CD14-positive monocyte (primary cell): Measurements from ENCODE around the gene ADAMTS17. TPM values are rescaled to one million over a fixed set of nuclear protein-coding genes. Genes with fewer than 3 reads are reported as not detected.

Experiments
- DNase-seq, 3 donors: peaks; one replicate each; pipeline ENCODE4 v3.0.0-alpha.2; 2011 to 2022
- H2AFZ ChIP-seq: 2 replicates; pipeline ENCODE4 v1.6.0; 2012; ENCODE audit warnings: mild to moderate bottlenecking, low read depth, low read length, inconsistent platforms; ENCODE audit not compliant: insufficient read depth, poor library complexity, severe bottlenecking
- H3K27ac ChIP-seq, 2 donors: 1 replicate in 1 of 2; 2 replicates in 1 of 2; pipeline ENCODE4 v1.5.1; 2012 to 2013; ENCODE audit warnings: low read length in 2 of 2, control low read depth in 1 of 2, inconsistent platforms in 1 of 2, low read depth in 1 of 2, mild to moderate bottlenecking in 1 of 2
- H3K27me3 ChIP-seq, 2 donors: one replicate each; pipeline versions ENCODE4 v1.6.0 to v1.6.1; 2011 to 2013; ENCODE audit warnings: low read length in 2 of 2; ENCODE audit not compliant: control insufficient read depth in 2 of 2, insufficient read depth in 2 of 2
- H3K36me3 ChIP-seq, 2 donors: replicated peaks in 1 of 2; 1 replicate in 1 of 2; 2 replicates in 1 of 2; pipeline versions ENCODE4 v1.5.1 to v1.6.1; 2012 to 2013; ENCODE audit warnings: low read length in 2 of 2, control low read depth in 1 of 2, inconsistent platforms in 1 of 2, mild to moderate bottlenecking in 1 of 2; ENCODE audit not compliant: insufficient read depth in 2 of 2, control insufficient read depth in 1 of 2
- H3K4me1 ChIP-seq, 2 donors: 1 replicate in 1 of 2; 2 replicates in 1 of 2; pipeline versions ENCODE4 v1.5.1 to v1.6.1; 2012 to 2013; ENCODE audit warnings: low read length in 2 of 2, control low read depth in 1 of 2, inconsistent platforms in 1 of 2, mild to moderate bottlenecking in 1 of 2, moderate library complexity in 1 of 2; ENCODE audit not compliant: insufficient read depth in 2 of 2, control insufficient read depth in 1 of 2
- H3K4me2 ChIP-seq: replicated peaks from 2 replicates; pipeline ENCODE3; 2012; ENCODE audit warnings: low read length, moderate library complexity, mild to moderate bottlenecking; ENCODE audit not compliant: poor library complexity, severe bottlenecking; ENCODE audit errors: extremely low read depth
- H3K4me3 ChIP-seq, 3 experiments: fragments of 200-600 bp in 1 of 3; sonication (generic) in 1 of 3; replicated peaks in 1 of 3; 1 replicate in 2 of 3; 2 replicates in 1 of 3; pipeline ENCODE4 v1.5.1; 2011 to 2013; ENCODE audit warnings: low read length in 3 of 3, mild to moderate bottlenecking in 3 of 3, control low read depth in 2 of 3, low read depth in 2 of 3, inconsistent platforms in 1 of 3, moderate library complexity in 1 of 3
- H3K79me2 ChIP-seq: 2 replicates; pipeline ENCODE4 v1.6.0; 2012; ENCODE audit warnings: mild to moderate bottlenecking, control low read depth, inconsistent platforms, low read length, moderate library complexity; ENCODE audit not compliant: insufficient read depth
- H3K9ac ChIP-seq: 2 replicates; pipeline ENCODE4 v1.6.0; 2017; ENCODE audit warnings: low read length, mild to moderate bottlenecking; ENCODE audit not compliant: insufficient read depth, poor library complexity, severe bottlenecking
- H3K9me3 ChIP-seq, 2 donors: replicated peaks in 1 of 2; 1 replicate in 1 of 2; 2 replicates in 1 of 2; pipeline versions ENCODE4 v1.5.1 to v1.6.1; 2012 to 2013; ENCODE audit warnings: low read length in 2 of 2, control low read depth in 1 of 2; ENCODE audit not compliant: control insufficient read depth in 1 of 2, insufficient read depth in 1 of 2
- H4K20me1 ChIP-seq: 2 replicates; pipeline ENCODE4 v1.6.0; 2012; ENCODE audit warnings: mild to moderate bottlenecking, low read length, control low read depth, moderate library complexity; ENCODE audit not compliant: insufficient read depth
- H3K27ac Mint-ChIP-seq, 7 donors: one replicate each; pipeline ENCODE4 v1.8.0; 2020; ENCODE audit warnings: mild to moderate bottlenecking in 7 of 7, mixed read lengths in 7 of 7, moderate library complexity in 6 of 7, inconsistent platforms in 2 of 7
- H3K27me3 Mint-ChIP-seq, 3 donors: one replicate each; pipeline ENCODE4 v1.8.0; 2021 to 2022; ENCODE audit warnings: low read depth in 3 of 3, mild to moderate bottlenecking in 3 of 3, mixed read lengths in 3 of 3, moderate library complexity in 3 of 3, inconsistent platforms in 1 of 3
- H3K36me3 Mint-ChIP-seq, 2 donors: one replicate each; pipeline ENCODE4 v1.8.0; 2020; ENCODE audit warnings: mixed read lengths in 2 of 2, inconsistent platforms in 1 of 2, mild to moderate bottlenecking in 1 of 2
- H3K4me1 Mint-ChIP-seq: one replicate; pipeline ENCODE4 v1.8.0; 2020; ENCODE audit warnings: mild to moderate bottlenecking, mixed read lengths
- H3K4me3 Mint-ChIP-seq, 2 donors: one replicate each; pipeline ENCODE4 v1.8.0; 2020; ENCODE audit warnings: mild to moderate bottlenecking in 2 of 2, mixed read lengths in 2 of 2, moderate library complexity in 1 of 2
- H3K9me3 Mint-ChIP-seq, 7 donors: one replicate each; pipeline ENCODE4 v1.8.0; 2020 to 2022; ENCODE audit warnings: mixed read lengths in 7 of 7, mild to moderate bottlenecking in 6 of 7, moderate library complexity in 6 of 7, inconsistent platforms in 2 of 7
- CTCF ChIP-seq: fragments of 200-600 bp; IDR thresholded peaks from one replicate; pipeline ENCODE4 v1.8.0; 2022; ENCODE audit warnings: antibody characterized with exemption, mild to moderate bottlenecking
- WGBS: methylation state at CpG from one replicate; pipeline ENCODE4 v1.1.5; 2013; ENCODE audit warnings: missing lambda C conversion rate; ENCODE audit not compliant: insufficient coverage; 5-methylcytosine and 5-hydroxymethylcytosine counted together
- intact Hi-C, 2 donors: fragments of 100-400 bp; cut with micrococcal nuclease; formaldehyde crosslinking; loops; one replicate each; pipeline versions ENCODE4 v1.15.0 to v1.15.1; 2023
- polyA plus RNA-seq, 3 donors: library from polyadenylated mRNA; depleted of rRNA in 1 of 3; unstranded in 2 of 3; stranded (reverse) in 1 of 3; fragments of 300-500 nt in 2 of 3; fragments of >200 nt in 1 of 3; fragmentation: Illumina TruSeq in 2 of 3; gene quantifications; 1 replicate in 2 of 3; 2 replicates in 1 of 3; pipeline ENCODE4 v1.2.3, GENCODE V29; 2012 to 2021

Gene ADAMTS17
- polyA plus RNA-seq, 3 donors = 0.03 to 0.25 TPM; not detected in 1

- H3K9me3 ChIP-seq = peaks cover under 1 to 6% of the 10 kb centered on the region in 2 donors
- H3K27ac ChIP-seq = no peak overlapping the region
- Mint-ChIP-seq H3K36me3 (no peaks in the 10 kb centered on the region), H3K27me3 (peaks cover 4 to 7% (median 6%) of the 10 kb centered on the region in 3 donors), H3K4me3 (no peak overlapping the region), H3K27ac (no peak overlapping the region), H3K9me3 (peaks cover 0 to 15% (median 9%) of the 10 kb centered on the region in 7 donors), H3K4me1 (no peaks in the 10 kb centered on the region)
- whole genome bisulfite sequencing = 91% methylated on average over 4 of the region's 5 CpGs
- H3K9ac ChIP-seq = no peak overlapping the region
- H3K79me2 ChIP-seq = no peaks in the 10 kb centered on the region
- H3K4me1 ChIP-seq = no peaks in the 10 kb centered on the region
- no peaks in the 10 kb centered on the region for H3K27me3 ChIP-seq
- no peak overlapping the region for H3K4me2 ChIP-seq
- DNase-seq = no peak
- H3K36me3 ChIP-seq = no peaks in the 10 kb centered on the region
- no peak overlapping the region for H3K4me3 ChIP-seq
- H2AFZ ChIP-seq = no peak overlapping the region
- no peak for TF ChIP-seq CTCF
- intact Hi-C loops = no loop called here
- H4K20me1 ChIP-seq = no peaks in the 10 kb centered on the region
Measured at GRCh38 chr15:100033140-100033857, 308.5 kb downstream of the ADAMTS17 start.

DNA sequence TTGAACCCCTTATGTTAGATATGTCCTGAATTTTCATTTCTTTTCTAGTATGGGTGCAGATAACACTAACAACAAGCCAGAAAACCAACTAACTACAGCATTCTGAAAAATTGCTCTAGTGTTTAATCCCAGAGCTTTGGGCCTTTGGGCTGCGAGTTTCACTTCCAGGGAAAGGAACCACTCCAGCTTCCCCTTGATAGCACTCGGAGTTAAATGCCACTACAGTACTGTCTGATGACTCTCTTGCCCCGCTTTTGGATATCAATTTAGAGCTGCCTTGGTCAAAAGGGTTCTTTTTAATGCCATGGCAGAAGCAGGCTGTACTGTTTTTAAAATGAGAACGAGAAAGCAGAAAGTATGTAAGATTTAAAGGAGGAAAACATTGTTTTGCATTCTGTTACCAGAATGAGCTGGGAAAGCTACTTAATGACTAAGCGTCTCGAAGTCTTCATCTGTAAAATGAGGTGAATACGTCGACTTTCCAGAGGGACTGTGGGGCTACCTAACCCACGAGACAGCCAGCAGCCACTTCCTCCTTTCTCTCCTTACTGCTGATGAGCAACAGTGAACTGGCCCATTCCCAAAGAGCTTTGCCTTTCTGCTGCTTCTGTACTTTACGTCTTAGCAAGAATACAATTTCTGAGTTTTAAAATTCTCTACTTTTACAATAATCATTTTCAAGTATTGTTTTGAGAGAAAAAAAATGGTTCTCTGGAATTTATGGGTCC lies 309.3 kb downstream of the ADAMTS17 start:
- no peak overlapping the region for H3K27ac Mint-ChIP-seq
- no peaks in the 10 kb centered on the region for H4K20me1 ChIP-seq
- no peaks in the 10 kb centered on the region for H3K36me3 Mint-ChIP-seq
- WGBS = 78% methylated on average over 6 of the region's 10 CpGs
- H3K4me1 Mint-ChIP-seq = no peaks in the 10 kb centered on the region
- no peaks in the 10 kb centered on the region for H3K4me1 ChIP-seq
- no peak overlapping the region for H3K4me3 Mint-ChIP-seq
- peaks cover 6 to 20% (median 16%) of the 10 kb centered on the region in 7 donors for H3K9me3 Mint-ChIP-seq
- no peak for TF ChIP-seq CTCF
- intact Hi-C loops = no loop called here
- no peaks in the 10 kb centered on the region for H3K27me3 ChIP-seq
- no peak overlapping the region for H2AFZ ChIP-seq
- H3K4me2 ChIP-seq = no peak overlapping the region
- no peak overlapping the region for H3K9ac ChIP-seq
- no peak for DNase-seq
- no peak overlapping the region for H3K4me3 ChIP-seq
- peaks cover 8 to 13% of the 10 kb centered on the region in 2 donors for H3K9me3 ChIP-seq
- peaks cover 4 to 6% (median 5%) of the 10 kb centered on the region in 3 donors for H3K27me3 Mint-ChIP-seq
- H3K36me3 ChIP-seq = no peaks in the 10 kb centered on the region
- H3K79me2 ChIP-seq = no peaks in the 10 kb centered on the region
- H3K27ac ChIP-seq = no peak overlapping the region
